ENCODE measurements around the gene PLA2G2D.

- no peak for TF ChIP-seq GABPA (IDR thresholded peaks at IDR 0.05 in 1 of 2, conservative IDR thresholded peaks at IDR 0.05 in 1 of 2)
- TF ChIP-seq, protein P1, sequence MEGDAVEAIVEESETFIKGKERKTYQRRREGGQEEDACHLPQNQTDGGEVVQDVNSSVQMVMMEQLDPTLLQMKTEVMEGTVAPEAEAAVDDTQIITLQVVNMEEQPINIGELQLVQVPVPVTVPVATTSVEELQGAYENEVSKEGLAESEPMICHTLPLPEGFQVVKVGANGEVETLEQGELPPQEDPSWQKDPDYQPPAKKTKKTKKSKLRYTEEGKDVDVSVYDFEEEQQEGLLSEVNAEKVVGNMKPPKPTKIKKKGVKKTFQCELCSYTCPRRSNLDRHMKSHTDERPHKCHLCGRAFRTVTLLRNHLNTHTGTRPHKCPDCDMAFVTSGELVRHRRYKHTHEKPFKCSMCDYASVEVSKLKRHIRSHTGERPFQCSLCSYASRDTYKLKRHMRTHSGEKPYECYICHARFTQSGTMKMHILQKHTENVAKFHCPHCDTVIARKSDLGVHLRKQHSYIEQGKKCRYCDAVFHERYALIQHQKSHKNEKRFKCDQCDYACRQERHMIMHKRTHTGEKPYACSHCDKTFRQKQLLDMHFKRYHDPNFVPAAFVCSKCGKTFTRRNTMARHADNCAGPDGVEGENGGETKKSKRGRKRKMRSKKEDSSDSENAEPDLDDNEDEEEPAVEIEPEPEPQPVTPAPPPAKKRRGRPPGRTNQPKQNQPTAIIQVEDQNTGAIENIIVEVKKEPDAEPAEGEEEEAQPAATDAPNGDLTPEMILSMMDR (IDR thresholded peaks at IDR 0.05; ENCODE audit: low read depth, low read length, missing input control) = no peak
Observed at GRCh38 chr1:20093940-20094391, 25.4 kb downstream of the PLA2G2D start.

Measured in liver (tissue), 3 donors.